ENCODE measurements around the gene CRACR2B. TPM values are rescaled to one million over a fixed set of nuclear protein-coding genes. Genes with fewer than 3 reads are reported as not detected.

The CRACR2B gene
- total RNA-seq, 2 experiments from 2014 or later: 0.33 TPM; not detected in 1

DNA sequence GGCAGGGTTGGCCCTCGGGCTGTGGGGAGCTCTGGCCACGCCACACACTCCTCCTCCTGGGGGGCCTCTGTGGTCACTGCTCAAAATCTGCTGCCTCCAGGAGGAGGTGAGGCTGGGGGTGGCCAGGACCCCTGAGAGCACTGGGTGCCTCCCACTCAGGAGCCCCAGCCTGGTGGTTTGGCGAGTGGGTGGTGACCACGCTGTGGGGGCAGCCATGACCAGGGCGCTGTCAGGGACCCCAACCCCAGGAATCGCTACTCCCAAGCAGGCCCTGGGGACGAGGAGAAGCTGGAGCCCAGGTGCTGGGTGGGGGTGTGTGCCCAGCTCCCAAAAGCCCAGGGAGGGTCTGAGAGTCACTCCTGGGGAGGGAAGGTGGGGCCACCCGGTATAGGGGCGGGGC lies 45.1 kb downstream of the CRACR2B start:
- ATAC-seq (ENCODE audit: poor library complexity) (no peak), DNase-seq (no peak)
- intact Hi-C loops (cut with DNase I, micrococcal nuclease): no loop called here
- CTCF ChIA-PET: no interaction called here
- H3K27me3 ChIP-seq (ENCODE audit: control insufficient read depth in 1 of 2, insufficient read depth in 2 of 2, low read length in 2 of 2): no peaks in the 10 kb centered on the region
- Mint-ChIP-seq H3K9me3 (no peaks in the 10 kb centered on the region), H3K36me3 (ENCODE audit: low read depth) (peaks cover 15% of the 10 kb centered on the region), H3K4me1 (ENCODE audit: low read depth) (no peaks in the 10 kb centered on the region), H3K4me3 (no peak overlapping the region), H3K27me3 (no peaks in the 10 kb centered on the region), H3K27ac (no peak overlapping the region)
- H3K4me3 ChIP-seq (ENCODE audit: low read length): no peak overlapping the region
- H3K27ac ChIP-seq (ENCODE audit: low read depth in 1 of 2, low read length in 2 of 2): no peak overlapping the region
- H3K4me1 ChIP-seq (ENCODE audit: insufficient read depth, low read length): no peaks in the 10 kb centered on the region
- H3K9me3 ChIP-seq (ENCODE audit: control insufficient read depth in 1 of 2, insufficient read depth in 1 of 2, low read length in 2 of 2): no peaks in the 10 kb centered on the region
- POLR2A ChIA-PET: no interaction called here
- peaks cover 10% of the 10 kb centered on the region for H3K36me3 ChIP-seq (ENCODE audit: insufficient read depth, low read length)
- TF ChIP-seq, protein P1, sequence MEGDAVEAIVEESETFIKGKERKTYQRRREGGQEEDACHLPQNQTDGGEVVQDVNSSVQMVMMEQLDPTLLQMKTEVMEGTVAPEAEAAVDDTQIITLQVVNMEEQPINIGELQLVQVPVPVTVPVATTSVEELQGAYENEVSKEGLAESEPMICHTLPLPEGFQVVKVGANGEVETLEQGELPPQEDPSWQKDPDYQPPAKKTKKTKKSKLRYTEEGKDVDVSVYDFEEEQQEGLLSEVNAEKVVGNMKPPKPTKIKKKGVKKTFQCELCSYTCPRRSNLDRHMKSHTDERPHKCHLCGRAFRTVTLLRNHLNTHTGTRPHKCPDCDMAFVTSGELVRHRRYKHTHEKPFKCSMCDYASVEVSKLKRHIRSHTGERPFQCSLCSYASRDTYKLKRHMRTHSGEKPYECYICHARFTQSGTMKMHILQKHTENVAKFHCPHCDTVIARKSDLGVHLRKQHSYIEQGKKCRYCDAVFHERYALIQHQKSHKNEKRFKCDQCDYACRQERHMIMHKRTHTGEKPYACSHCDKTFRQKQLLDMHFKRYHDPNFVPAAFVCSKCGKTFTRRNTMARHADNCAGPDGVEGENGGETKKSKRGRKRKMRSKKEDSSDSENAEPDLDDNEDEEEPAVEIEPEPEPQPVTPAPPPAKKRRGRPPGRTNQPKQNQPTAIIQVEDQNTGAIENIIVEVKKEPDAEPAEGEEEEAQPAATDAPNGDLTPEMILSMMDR (IDR thresholded peaks at IDR 0.05): no peak

DNA sequence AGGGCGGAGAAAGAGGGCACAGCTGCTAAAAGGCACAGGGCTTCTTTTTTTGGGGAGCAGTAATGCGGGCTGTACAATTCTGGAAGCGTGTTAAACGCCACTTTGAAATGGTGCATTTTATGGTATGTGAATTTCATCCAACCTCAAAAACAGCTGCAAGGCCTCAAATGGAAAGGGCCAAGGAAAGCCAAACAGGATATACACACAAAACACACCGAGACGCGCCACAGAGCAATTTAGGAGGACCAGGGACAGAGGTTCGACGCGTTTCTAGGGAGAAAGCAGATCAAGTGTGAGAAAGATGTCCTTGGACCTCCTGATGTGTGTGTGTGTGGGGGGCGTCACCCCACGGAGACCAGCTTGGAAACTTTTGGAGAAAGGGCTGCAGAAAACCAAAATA lies 46.0 kb downstream of the CRACR2B start:
- ATAC-seq (ENCODE audit: poor library complexity): no peak
- Histone ChIP-seq H3K27me3 (ENCODE audit: control insufficient read depth in 1 of 2, insufficient read depth in 2 of 2, low read length in 2 of 2) (no peaks in the 10 kb centered on the region), H3K4me1 (ENCODE audit: insufficient read depth, low read length) (no peaks in the 10 kb centered on the region), H3K9me3 (ENCODE audit: control insufficient read depth in 1 of 2, insufficient read depth in 1 of 2, low read length in 2 of 2) (no peaks in the 10 kb centered on the region), H3K4me3 (ENCODE audit: low read length) (no peak overlapping the region), H3K27ac (ENCODE audit: low read depth in 1 of 2, low read length in 2 of 2) (no peak overlapping the region), H3K36me3 (ENCODE audit: insufficient read depth, low read length) (peaks cover 10% of the 10 kb centered on the region)
- H3K36me3 Mint-ChIP-seq (ENCODE audit: low read depth): peaks cover 15% of the 10 kb centered on the region
- H3K27me3 Mint-ChIP-seq: no peaks in the 10 kb centered on the region
- H3K4me3 Mint-ChIP-seq: no peak overlapping the region
- H3K27ac Mint-ChIP-seq: no peak overlapping the region
- H3K9me3 Mint-ChIP-seq: no peaks in the 10 kb centered on the region
- intact Hi-C loops (cut with DNase I, micrococcal nuclease): no loop called here
- ChIA-PET CTCF (no interaction called here), POLR2A (no interaction called here)
- no peak for DNase-seq
- H3K4me1 Mint-ChIP-seq (ENCODE audit: low read depth): no peaks in the 10 kb centered on the region
- TF ChIP-seq, protein P1 (IDR thresholded peaks at IDR 0.05): no peak

DNA sequence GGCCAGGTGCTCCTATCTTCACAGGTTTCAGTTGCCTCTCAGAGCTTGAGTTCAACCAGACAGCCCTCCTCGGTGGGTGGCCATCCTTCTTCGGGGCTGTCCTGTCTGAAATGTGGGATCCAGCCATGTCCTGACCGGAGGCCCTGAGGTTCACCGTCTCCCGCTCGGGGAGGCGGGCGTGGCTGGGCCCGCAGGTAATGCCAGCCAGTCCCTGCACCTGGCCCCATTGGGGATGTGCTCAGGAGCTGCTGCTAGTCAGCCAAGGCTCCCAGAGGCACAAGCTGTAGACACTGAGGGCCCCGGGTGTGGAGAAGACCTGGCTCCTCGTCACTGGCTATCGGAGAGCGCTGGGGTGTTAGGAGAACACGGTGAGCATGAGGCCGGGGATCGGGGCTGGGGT lies 47.5 kb downstream of the CRACR2B start:
- CTCF ChIA-PET: no interaction called here
- ATAC-seq (ENCODE audit: poor library complexity) (no peak), DNase-seq (no peak)
- Histone ChIP-seq H3K27ac (ENCODE audit: low read depth in 1 of 2, low read length in 2 of 2) (no peak overlapping the region), H3K9me3 (ENCODE audit: control insufficient read depth in 1 of 2, insufficient read depth in 1 of 2, low read length in 2 of 2) (no peaks in the 10 kb centered on the region), H3K4me1 (ENCODE audit: insufficient read depth, low read length) (no peaks in the 10 kb centered on the region), H3K4me3 (ENCODE audit: low read length) (no peak overlapping the region), H3K27me3 (ENCODE audit: control insufficient read depth in 1 of 2, insufficient read depth in 2 of 2, low read length in 2 of 2) (no peaks in the 10 kb centered on the region), H3K36me3 (ENCODE audit: insufficient read depth, low read length) (peaks cover 8% of the 10 kb centered on the region)
- Mint-ChIP-seq H3K36me3 (ENCODE audit: low read depth) (peaks cover 20% of the 10 kb centered on the region), H3K4me1 (ENCODE audit: low read depth) (no peaks in the 10 kb centered on the region), H3K27ac (no peak overlapping the region), H3K9me3 (no peaks in the 10 kb centered on the region), H3K27me3 (no peaks in the 10 kb centered on the region), H3K4me3 (no peak overlapping the region)
- TF ChIP-seq, protein P1 (IDR thresholded peaks at IDR 0.05): no peak
- POLR2A ChIA-PET: no interaction called here
- intact Hi-C loops (cut with DNase I, micrococcal nuclease): no loop called here
